Middle frontal gyrus (tissue), 1 donor: ENCODE data around the gene TPD52L2.
"Not testable (repeated sequence)": the region's sequence is repeated elsewhere in the genome, so short reads cannot be mapped to it uniquely, and the experiment has no call there.

Experiments
- DNase-seq: peaks from one replicate; pipeline ENCODE4 v3.0.0-alpha.2; 2015; ENCODE audit warnings: low spot score; ENCODE audit errors: extremely low spot score

Gene TPD52L2

GRCh38 chr20:63878899-63879663, 14.0 kb downstream of the TPD52L2 start:
- DNase-seq = no peak

GRCh38 chr20:63880901-63881300, 15.8 kb downstream of the TPD52L2 start:
- not testable (repeated sequence) for DNase-seq

GRCh38 chr20:63881451-63882226, 16.6 kb downstream of the TPD52L2 start:
- DNase-seq = no peak

DNA sequence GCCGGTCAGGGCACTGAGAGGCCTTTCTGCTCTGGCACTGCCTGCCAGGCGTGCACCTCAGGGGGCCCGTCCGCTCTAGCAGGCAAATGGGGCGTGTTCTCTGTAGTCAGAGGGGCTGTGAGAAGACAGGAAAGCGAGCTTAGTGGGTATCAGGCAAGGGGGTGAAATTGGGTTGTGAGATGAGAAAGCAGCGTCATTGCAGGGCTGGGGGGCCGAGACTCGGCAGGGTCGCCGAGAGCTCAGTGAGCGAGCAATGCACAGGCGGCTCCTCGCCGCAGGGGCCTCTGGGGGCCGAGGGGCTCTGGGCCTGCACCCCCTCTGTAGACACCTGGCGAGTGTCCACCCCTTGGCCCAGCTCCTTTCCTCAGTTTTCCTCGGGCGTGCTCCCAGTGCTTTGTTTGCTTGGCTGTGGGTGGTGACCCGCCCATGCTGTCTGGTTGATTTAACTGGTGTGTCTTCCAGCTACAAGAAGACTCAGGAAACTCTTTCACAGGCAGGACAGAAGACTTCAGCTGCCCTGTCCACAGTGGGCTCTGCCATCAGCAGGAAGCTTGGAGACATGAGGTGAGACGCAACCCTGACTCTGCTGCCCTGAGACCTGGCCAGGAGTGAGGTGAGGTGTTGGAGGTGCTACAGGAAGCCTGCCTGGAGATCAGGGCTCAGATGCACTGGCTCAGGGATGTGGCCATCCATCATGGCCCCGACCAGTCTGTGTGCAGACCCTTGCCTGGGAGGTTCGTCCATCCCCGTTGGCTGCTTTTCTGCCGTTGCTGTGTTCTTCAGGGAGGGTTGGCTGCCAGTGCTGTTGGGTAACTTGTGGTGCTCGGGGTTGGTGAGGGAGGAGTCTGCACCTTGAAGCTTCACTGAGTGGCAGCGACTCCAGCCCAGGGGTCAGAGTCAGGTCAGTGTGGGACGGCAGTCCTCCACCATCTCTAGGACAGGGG, 17.5 kb downstream of the TPD52L2 start:
- no peak for DNase-seq

DNA sequence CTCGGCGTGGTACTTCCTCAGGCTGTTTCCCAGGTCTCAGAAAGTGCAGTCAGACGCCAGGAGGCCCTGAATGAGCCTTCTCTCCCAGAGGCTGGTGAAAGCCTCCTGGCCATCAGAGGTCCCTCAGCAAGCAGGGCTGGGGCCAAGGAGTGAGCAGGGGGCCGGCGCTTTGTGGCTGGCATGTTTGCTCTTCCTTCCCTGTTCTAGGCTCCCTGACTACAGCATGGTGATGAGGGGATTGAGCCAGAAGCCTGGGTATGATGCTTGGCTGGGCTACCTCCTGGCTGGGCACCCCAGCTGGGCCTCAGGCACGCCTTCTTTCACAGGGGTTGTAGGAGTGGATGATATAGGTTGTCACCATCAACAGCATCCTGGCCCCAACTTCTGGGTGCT, 18.1 kb downstream of the TPD52L2 start:
- DNase-seq = no peak

DNA sequence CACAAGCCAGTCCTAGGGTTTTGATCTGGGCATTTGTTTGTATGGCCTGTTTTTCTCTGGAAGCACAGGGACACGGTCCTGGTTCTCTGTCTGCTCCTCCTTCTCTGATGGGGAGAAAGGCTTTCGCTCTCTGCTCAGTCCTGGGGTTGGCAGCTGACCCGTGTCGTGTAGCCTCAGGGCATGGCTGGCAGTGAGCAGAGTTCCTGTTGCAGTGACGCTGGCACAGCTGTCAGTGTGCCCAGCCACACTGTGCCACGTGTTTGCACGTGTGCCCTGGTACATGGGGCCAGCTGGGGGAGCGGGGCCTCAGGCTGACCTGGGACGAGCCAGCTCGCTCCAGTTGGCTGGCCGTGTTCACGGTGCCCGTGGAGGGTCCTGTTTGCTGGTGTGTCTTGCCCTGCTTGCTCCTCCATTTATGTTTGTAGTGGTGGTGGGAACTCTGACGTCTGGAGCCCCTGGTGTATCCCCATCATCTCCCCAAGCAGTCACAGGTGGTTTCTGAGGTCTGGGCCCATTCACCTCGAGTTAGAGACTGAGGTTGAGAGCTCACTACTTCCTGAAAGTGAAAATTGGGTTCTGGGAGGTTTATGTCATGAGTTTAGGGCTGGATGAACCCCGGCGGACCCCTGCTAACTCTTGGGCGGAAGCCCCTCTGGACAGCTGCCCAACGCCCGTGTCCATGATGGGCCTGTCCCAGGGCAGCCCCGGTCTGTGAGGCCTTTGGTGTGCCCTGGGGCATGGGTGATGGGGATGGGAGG, 19.6 kb downstream of the TPD52L2 start:
- no peak for DNase-seq

DNA sequence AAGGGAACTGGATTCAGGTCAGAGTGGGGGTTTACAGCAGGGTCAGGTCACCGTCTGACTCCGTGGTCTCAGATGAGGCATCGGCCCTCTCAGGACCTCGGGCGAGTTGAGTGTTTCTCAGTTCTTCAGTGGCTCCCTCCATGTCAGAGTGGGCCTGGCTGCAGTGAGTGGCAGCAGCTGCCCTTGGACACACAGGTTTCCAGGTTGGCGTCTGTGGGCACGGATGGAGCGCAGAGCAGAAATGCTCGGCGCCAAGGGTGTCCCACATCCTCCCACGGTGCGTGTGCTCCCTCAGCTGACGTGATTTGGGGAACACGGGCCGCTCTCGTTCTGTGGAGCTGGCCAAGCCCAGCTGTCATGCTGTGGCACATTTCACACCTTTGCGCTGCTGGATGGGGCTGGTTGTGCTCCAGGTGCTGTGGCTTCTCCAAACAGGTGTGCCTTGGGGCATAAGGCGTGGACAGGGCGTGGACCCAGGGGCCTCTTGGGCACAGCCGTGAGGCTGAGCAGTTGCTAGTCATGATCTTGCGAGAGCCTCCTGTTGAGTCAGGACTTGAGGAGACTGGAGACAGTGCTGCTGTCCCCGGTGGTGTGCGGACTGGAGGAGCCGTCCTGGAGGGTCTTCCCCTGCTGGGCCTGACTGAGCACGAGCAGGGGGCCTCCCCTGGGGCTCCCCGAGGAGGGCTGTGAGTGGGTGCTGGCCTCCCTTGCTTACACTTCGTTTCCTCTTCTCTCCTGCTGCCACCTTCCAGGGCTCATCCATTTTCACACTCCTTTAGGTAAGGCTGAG, 20.4 kb downstream of the TPD52L2 start:
- no peak for DNase-seq

DNA sequence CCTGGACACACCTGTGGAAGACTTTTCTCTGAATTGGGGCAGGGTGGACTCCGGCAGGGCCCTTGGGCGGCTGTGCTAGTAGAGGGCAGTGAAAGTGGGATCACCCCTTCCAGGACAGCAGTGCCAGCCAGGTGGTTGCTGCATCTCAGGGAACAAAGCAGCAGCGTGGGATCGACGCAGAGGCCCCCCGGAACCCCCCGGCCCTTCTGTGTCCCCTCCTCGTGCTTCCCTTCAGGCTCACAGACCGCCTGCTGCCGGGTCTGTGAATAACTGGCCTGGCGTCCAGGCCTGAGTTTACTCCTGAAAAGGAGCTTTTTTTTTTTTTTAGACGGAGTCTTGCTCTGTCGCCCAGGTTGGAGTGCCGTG, 21.0 kb downstream of the TPD52L2 start:
- DNase-seq = no peak

GRCh38 chr20:63886921-63887320, 21.9 kb downstream of the TPD52L2 start:
- DNase-seq = no peak

- no peak for DNase-seq
Observed at GRCh38 chr20:63889241-63890200, 24.5 kb downstream of the TPD52L2 start.

DNA sequence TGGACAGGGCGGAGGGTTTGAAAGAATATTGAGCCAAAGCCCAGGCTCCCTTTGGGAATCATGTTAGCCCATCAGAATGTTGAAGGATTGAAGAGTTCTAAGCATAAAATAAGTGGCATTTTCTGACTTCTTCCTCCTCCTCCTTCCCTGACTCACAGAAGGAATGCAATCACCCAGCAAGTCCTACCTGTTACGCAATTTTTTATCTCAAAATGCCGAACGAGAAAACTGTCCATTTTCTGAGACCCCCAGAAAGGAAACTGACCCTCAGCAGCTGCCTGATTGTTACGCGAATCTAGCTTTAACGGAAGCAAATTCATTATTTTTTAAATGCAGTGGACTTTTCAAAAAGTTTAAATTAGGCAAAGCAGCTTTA, 25.1 kb downstream of the TPD52L2 start:
- DNase-seq = no peak

DNA sequence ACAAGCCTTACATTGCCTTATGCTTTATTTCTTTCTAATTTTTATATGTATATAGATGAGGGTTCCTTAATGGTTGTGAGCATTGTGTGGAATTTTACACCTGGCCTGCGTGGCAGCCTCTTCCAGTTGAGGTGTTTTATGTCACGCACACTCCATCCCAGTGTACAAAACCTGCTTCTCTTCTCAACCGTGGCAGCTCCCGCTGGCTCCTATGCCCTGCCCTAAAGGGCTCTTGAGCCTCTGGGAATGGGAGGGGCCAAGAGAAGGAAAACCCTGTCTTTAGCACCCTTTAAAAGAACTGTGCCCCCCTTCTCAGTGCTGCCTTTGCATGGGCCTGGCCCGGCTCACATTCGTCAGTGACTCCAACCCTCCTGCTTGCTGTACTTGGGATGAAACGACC, 25.5 kb downstream of the TPD52L2 start:
- DNase-seq = no peak

DNA sequence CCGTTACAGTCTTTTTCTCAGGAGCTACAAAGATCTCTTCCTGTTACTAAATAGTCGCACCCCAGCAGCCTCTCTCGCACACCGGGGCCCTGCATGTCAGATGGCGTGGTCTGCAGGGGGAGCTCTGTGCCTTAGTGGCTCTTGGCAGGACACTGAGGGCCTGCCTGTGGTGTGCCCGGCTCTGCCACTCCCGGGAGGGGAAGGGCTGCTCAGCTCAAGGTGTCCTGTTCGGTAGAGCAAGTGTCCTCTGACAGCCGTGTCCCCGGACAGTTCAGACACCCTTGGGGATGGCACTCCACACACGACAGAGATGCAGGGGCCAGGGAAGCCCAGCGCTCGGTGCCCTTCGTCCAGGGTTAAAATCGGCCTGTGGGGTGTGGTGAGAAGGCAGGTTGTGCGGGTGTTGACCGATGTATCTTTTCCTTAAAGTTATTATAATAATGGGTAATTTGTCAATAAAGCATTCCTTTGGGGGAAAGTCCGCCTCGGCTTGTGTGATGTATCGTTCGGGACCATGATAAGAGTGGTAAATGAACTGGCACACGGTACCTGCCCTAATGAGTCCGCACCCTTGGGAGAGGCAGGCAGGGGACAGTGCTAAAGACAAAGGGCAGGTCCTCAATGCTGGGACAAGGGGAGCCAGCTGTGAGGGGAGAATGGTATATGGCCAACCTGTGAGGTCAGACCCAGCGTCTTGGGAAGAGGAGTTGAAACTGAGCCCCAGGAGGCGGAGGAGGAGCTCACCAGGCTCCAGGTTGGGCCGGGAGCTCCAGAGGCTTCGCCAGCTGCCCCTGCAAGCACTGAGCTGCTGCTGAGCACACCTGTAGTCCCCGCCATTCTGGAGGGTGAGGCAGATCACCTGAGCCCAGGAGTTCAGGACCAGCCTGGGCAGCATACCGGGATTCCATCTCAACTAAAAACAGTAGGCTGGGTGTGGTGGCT, 26.3 kb downstream of the TPD52L2 start:
- no peak for DNase-seq

DNA sequence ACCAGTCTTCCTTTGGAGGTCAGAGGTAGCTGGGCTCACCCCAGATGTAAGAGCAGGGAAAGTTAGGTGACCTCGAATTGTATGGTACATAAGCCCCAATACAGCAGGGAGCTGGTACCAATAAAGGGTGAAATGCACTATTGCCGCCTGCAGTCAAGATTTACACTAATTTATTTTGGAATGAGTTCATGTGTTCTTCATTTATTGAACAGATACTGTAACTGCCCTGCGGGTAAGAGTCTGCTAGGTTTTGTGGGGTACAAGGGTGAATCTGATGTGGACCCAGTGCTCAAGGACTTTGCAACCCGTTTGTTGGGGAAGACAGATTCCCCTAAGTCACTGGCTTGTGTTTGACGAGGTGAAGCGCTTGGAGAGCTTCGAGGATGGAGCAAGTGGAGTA, 27.3 kb downstream of the TPD52L2 start:
- no peak for DNase-seq

DNA sequence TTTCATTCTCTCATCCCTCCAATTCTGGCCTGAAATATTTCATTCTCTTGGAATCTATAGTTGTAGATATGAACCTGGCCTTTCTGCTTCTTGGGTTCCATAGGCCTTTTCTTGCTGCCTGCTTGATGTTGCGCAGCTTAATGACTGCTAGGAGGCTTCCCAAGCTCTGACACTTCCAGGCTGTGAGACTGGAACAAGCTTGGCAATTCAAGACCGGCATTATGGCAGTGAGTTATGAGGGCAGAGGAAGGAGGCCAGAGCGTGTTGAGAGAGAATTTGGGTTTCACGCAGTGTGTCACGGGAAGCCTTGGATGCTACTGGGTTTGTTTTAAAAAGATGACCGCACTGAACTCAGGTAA, 28.9 kb downstream of the TPD52L2 start:
- DNase-seq = no peak

DNA sequence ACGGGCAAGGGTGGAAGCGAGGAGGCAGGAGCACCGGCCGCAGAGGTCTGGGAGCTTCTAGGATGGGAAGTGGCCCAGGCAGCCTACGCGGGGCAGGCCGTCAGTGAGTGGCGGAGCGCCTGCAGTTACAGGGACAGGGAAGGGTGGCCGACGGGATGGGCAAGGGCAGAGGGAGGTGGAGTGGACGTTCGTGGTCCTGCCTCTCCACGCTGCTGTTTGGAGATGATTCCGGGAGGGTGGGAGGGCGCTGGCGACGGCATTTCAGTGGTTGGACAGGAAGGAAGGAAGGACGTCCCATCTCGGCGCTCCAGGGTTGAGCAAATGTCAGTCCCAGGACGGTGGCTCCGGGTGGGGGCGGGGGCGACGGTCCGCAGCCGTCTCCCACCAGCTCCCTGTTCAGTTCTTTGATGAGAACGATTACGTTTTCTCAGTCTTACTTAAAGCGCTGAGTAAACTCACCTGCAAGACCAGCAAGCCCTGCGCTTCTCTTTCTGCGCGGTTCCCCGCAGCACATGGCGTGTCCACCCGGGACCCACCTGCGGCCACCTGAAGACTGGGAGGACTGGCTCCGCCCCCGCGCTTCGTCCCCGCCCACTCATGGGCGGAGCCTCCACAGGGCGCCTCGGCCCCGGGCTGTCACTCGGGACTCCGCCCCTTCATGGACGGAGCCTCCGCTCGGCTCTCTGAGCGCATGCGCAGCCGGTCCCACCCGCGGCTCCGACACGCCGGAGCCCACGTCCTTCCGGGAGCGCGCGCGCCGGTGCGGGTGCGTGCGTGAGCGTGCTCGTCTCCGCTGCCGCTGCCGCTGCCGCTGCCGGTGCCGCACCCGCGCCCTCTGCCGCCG, 29.5 kb downstream of the TPD52L2 start, which contains the start of gene DNAJC5:
TSS of gene DNAJC5 (plus strand) at position 769 of the 844 bp plus-strand sequence. CDS start 33,220 bp downstream, outside the sequence.
- DNase-seq = peak; percentile 95
